Peyer's patch (tissue), 4 donors: ENCODE data around the gene SPG7.
"Not testable (repeated sequence)": the region's sequence is repeated elsewhere in the genome, so short reads cannot be mapped to it uniquely, and the experiment has no call there.

ENCODE experiments used
- POLR2A ChIP-seq, 2 donors: fragments of 450-650 bp; IDR thresholded peaks; one replicate each; pipeline ENCODE4 v1.5.1; 2017; ENCODE audit warnings: antibody characterized with exemption in 2 of 2, mild to moderate bottlenecking in 2 of 2, moderate library complexity in 2 of 2
- TF ChIP-seq, protein P1 (sequence below), 6 experiments: fragments of 450-650 bp in 4 of 6; fragments of 200-600 bp in 2 of 6; sonication (generic) in 1 of 6; IDR thresholded peaks; one replicate each; pipeline ENCODE4 v1.5.1; 2017 to 2019; ENCODE audit warnings: antibody characterized with exemption in 6 of 6, mild to moderate bottlenecking in 3 of 6, moderate library complexity in 1 of 6

DNA sequence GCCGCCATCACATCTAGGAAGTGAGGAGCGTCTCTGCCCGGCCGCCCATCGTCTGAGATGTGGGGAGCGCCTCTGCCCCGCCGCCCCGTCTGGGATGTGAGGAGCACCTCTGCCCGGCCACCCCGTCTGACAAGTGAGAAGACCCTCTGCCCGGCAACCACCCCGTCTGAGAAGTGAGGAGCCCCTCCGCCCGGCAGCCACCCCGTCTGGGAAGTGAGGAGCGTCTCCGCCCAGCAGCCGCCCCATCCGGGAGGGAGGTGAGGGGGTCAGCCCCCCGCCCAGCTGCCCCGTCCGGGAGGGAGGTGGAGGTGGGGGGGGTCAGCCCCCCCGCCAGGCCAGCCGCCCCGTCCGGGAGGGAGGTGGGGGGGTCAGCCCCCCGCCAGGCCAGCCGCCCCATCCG is 45.6 kb upstream of the SPG7 start:
- TF ChIP-seq POLR2A (IDR thresholded peaks at IDR 0.05) = not testable (repeated sequence)
- TF ChIP-seq, protein P1, sequence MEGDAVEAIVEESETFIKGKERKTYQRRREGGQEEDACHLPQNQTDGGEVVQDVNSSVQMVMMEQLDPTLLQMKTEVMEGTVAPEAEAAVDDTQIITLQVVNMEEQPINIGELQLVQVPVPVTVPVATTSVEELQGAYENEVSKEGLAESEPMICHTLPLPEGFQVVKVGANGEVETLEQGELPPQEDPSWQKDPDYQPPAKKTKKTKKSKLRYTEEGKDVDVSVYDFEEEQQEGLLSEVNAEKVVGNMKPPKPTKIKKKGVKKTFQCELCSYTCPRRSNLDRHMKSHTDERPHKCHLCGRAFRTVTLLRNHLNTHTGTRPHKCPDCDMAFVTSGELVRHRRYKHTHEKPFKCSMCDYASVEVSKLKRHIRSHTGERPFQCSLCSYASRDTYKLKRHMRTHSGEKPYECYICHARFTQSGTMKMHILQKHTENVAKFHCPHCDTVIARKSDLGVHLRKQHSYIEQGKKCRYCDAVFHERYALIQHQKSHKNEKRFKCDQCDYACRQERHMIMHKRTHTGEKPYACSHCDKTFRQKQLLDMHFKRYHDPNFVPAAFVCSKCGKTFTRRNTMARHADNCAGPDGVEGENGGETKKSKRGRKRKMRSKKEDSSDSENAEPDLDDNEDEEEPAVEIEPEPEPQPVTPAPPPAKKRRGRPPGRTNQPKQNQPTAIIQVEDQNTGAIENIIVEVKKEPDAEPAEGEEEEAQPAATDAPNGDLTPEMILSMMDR (IDR thresholded peaks at IDR 0.05) = not testable (repeated sequence)
